22Rv1 (cell line): ENCODE results near the gene IL1R2.
"Not testable (repeated sequence)": the region's sequence is repeated elsewhere in the genome, so short reads cannot be mapped to it uniquely, and the experiment has no call there.

Source experiments
- H3K27ac ChIP-seq: fragments of 450-650 bp; 2 replicates; pipeline ENCODE4 v1.5.1; 2017
- CTCF ChIP-seq: fragments of 450-650 bp; IDR thresholded peaks from 2 replicates; pipeline ENCODE4 v1.5.1; 2017; ENCODE audit warnings: mild to moderate bottlenecking
- ZFX ChIP-seq: fragments of 450-650 bp; IDR thresholded peaks from 2 replicates; pipeline ENCODE4 v1.6.1; 2017; ENCODE audit warnings: antibody characterized with exemption, borderline replicate concordance

Gene IL1R2

GRCh38 chr2:102000012-102000411 is 8.3 kb downstream of the IL1R2 start:
- H3K27ac ChIP-seq: peak overlapping the region; percentile 80
- TF ChIP-seq ZFX (no peak), CTCF (no peak)

- TF ChIP-seq CTCF: no peak
- no peak for TF ChIP-seq ZFX
Measured at GRCh38 chr2:102000813-102001766, 9.3 kb downstream of the IL1R2 start.

GRCh38 chr2:102001767-102002142 is 10.0 kb downstream of the IL1R2 start:
- TF ChIP-seq ZFX: no peak
- TF ChIP-seq CTCF: no peak
- H3K27ac ChIP-seq: no peak overlapping the region

More at GRCh38 chr2:102000813-102001766, 9.3 kb downstream of the IL1R2 start:
- no peak overlapping the region for H3K27ac ChIP-seq

GRCh38 chr2:102002228-102002627 is 10.5 kb downstream of the IL1R2 start:
- TF ChIP-seq ZFX (no peak), CTCF (no peak)
- H3K27ac ChIP-seq: no peak overlapping the region

GRCh38 chr2:102002909-102003308 is 11.1 kb downstream of the IL1R2 start:
- not testable (repeated sequence) for H3K27ac ChIP-seq

- TF ChIP-seq CTCF (no peak), ZFX (no peak)
- no peak overlapping the region for H3K27ac ChIP-seq
Measured at GRCh38 chr2:102003696-102004095, 11.9 kb downstream of the IL1R2 start.

- H3K27ac ChIP-seq: no peak overlapping the region
- TF ChIP-seq ZFX (no peak), CTCF (no peak)
Measured at GRCh38 chr2:102004581-102004980, 12.8 kb downstream of the IL1R2 start.

GRCh38 chr2:102005449-102005848 is 13.7 kb downstream of the IL1R2 start:
- TF ChIP-seq CTCF (no peak), ZFX (no peak)

More at GRCh38 chr2:102005449-102005848, 13.7 kb downstream of the IL1R2 start:
- H3K27ac ChIP-seq: no peak overlapping the region
